Stimulated activated CD8-positive, alpha-beta memory T cell treated with anti-CD3 and anti-CD28 coated beads, Interleukin-15, amount 100 ng/mL, for 24 hours (primary cell): ENCODE measurements around the gene ETHE1.
A peak's percentile ranks its signal among the peaks of the same experiment; 100 is the strongest.
"Not testable (repeated sequence)": the region's sequence is repeated elsewhere in the genome, so short reads cannot be mapped to it uniquely, and the experiment has no call there.

Experiments
- DNase-seq: peaks from one replicate; pipeline ENCODE4 v3.0.0-alpha.2; 2020; ENCODE audit warnings: low read depth

The ETHE1 gene

DNA sequence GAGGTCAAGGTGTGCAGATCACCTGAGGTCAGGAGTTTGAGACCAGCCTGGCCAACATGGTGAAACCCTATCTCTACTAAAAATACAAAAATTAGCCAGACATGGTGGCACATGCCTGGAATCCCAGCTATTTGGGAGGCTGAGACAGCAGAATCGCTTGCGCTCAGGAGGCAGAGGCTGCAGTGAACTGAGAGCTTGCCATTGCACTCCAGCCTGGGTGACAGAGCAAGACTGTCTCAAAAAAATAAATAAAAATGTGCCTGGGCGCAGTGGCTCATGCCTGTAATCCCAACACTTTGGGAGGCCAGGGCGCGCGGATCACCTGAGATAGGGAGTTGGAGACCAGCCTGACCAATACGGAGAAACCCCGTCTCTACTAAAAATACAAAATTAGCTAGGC, 3.3 kb downstream of the ETHE1 start:
- not testable (repeated sequence) for DNase-seq

DNA sequence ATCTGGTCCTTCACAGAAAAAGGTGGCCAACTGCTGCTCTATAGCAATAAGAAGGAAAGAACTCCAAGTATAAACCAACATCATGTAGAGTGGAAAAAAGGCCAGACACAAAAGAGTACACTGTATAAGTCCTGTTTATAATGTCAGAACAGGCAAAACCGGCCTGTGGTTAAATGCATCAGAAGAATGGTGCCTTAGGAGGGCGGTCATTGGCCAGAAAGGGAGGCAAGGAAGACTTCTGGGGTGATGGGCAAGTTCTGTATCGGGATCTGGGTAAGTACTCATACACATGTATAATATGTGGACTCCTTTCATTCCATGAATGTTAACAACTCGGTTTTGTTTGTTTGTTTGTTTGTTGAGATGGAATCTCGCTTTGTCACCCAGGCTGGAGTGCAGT, 4.1 kb downstream of the ETHE1 start:
- DNase-seq, result no peak

DNA sequence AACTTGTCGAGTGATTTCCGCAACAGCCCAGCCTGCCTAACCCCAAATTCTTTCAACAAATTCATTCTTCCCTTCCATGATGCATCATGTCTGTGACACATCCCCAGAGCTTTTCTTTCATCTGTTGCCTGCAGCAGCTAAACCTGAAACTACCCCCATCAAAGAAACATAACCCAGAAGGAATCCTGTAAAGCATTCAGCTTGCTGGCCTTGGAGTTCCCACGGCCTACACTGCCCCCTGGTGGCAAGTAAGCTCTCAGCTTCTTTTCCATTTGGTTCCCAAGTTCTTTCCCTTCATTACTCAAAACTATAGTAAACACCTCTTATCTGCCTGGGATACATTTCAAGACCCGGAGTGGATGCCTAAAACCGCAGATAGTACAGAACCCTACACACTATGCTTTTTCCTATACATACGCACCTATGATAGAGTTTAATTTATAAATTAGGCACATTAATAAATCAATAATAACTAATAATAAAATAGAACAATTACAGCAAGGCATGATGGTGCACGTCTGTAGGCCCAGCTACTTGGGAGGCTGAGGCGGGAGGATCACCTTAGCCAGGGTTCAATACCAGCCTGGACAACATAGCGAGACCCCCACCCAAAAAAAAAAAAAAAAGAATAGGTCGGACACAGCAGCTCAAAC, 7.4 kb downstream of the ETHE1 start:
- peak; percentile 51 for DNase-seq

GRCh38 chr19:43518051-43518450, 8.9 kb downstream of the ETHE1 start:
- DNase-seq, result no peak

GRCh38 chr19:43512399-43512798, 14.6 kb downstream of the ETHE1 start:
- DNase-seq, result not testable (repeated sequence)

DNA sequence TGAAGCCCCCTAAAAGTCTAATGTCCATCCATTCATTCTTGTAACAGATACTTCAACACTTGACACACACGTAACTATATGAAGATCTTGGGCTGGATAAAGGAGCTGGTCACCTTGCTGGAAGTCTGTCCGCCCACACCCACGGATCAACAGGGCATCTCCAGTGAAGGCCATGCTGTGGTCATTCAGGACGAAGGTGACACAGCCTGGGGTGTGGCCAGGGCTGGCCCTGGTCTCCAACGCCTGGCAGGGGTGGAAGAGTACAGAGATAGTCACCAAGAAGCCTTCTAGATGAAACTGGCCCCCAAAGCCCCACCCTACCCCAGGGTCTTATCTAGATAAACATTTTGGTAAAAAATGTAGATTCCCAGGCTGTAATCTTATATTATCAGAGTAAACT, 15.7 kb downstream of the ETHE1 start:
- DNase-seq, result no peak

GRCh38 chr19:43510713-43511112, 16.3 kb downstream of the ETHE1 start:
- DNase-seq, result no peak

- no peak for DNase-seq
Observed at GRCh38 chr19:43507880-43508279, 19.1 kb downstream of the ETHE1 start.

DNA sequence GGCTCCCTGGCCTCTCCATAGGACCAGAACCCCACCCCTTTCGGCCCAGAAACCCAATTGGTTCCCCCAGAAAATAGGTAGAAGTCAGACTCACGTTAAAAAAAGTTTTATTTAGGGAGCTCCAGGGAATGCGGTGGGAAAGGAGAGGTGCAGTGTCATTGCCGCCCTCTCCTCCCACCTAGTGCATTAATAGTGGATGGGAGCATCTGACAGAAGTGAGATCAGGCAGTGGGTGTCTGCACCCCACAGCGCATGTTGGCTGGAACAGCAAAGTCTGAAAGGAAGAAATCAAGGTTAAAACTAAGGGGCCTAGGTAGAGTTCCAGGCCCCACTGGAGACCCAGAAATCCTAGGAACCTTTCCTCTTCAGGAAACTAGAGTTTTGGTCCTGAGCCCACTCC, 20.4 kb downstream of the ETHE1 start:
- no peak for DNase-seq

DNA sequence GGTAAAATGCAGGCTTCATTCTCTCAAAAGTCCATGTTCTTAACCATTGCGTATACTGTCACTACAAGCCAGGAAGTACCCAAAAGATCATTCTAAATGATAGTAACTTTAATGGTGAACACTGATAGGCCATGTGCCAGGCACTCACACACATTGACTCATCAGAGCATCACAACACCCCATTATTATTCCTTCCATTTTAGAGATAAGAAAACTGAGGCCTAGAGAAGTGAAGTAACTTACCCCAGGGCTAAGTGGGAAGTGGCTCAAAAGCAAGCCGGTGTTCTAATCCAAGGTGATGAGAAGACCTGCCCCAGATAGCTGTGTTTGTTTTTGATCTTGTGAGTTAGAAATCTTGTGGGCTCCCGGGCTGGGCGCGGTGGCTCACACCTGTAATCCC, 21.1 kb downstream of the ETHE1 start:
- no peak for DNase-seq

GRCh38 chr19:43505186-43505456, 21.9 kb downstream of the ETHE1 start:
- DNase-seq, result no peak

GRCh38 chr19:43504426-43505185, 22.4 kb downstream of the ETHE1 start, which contains the start of gene PHLDB3:
Gene PHLDB3 (minus strand): TSS chr19:43504746. CDS start chr19:43504118, 628 bp downstream.
- DNase-seq, result no peak

DNA sequence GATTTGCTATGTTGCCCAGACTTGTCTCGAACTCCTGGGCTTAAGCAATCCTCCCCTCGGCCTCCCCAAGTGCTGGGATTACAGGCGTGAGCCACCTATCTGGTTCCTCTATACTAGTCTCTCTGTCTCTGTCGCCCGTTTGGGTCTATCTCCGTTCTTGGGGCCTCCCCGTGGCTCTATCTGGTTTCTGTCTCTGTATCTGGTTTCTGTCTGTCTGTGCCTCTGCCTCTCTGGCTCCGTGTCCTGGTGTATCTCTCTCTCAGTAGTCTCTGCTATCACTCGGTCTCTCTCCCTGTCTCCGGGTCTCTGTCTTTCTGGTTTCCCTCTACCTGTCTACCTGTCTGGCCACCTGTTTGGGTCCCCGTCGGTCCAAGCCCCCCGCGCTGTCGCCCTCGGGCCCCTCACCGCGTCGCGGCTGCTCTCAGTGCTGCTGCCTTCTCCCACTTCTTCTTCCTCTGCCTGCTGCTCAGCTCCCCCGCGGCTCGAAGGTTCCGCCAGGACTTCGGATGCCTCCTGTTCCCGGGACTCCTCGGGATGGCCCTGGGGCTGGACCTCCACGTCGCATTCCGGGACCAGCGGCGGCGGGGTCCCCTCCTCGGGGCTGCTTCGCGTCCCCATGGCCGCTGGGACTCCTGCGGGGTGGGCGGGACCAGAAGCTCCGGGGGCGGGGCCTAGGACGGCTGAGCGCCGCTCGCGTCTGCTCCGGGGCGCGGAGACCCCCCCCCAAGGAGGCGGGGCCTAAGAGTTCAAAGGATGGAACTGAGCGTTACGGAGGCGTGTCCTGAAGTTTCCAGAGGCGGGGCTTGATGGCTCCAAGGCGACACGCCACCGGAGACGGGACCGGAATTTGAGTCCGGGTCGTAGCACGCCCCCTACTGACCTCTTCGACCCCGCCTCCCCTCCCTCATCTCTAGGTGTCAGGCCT, 23.2 kb downstream of the ETHE1 start:
- DNase-seq, result peak; percentile 95

DNA sequence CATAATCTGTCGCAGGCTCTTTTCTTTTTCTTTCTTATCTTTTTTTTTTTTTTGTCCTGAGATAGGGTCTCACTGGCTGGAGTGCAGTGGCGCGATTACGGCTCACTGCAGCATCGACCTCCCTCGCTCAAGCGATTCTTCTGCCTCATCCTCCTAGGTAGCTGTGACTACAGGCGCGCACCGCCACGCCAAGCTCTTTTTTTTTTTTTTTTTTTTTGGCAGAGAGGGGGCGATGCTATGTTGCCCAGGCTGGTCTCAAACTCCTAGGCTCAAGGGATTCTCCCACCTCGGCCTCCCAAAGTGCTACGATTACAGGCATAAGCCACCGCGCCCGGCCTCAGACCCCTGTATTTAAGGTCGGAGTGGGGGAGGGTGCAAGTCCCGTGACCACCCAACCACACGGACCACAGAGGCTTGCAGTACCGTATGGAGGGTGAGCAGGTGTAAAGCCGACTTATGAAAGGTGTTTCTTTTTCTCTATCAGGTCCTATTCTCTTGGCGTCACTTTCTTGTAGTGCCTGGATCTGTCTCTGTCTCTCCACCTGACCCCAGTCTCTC, 24.5 kb downstream of the ETHE1 start:
- no peak for DNase-seq

- DNase-seq, result no peak
Observed at GRCh38 chr19:43501661-43502418, 25.2 kb downstream of the ETHE1 start.

DNA sequence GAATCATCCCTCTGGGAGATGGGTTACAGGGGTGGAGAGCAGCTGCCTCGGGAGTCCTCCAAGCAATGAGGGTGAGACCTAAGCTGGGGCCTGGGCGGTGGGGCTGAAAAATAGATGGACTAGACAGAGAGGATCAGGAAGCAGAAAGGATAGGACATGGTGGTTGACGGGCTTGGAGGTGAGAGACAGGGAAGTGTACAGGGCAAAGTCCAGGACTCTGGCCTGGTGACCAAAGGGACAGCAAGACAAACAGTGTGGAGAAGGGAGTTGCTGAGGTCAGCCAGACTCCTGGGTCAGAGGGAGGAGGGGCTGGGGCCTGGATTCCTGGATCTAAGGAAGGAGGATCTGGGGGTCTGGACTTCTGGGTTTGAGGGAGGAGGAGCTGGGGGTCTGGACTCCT, 28.0 kb downstream of the ETHE1 start:
- DNase-seq, result no peak

GRCh38 chr19:43498233-43498842, 28.7 kb downstream of the ETHE1 start:
- DNase-seq, result no peak

DNA sequence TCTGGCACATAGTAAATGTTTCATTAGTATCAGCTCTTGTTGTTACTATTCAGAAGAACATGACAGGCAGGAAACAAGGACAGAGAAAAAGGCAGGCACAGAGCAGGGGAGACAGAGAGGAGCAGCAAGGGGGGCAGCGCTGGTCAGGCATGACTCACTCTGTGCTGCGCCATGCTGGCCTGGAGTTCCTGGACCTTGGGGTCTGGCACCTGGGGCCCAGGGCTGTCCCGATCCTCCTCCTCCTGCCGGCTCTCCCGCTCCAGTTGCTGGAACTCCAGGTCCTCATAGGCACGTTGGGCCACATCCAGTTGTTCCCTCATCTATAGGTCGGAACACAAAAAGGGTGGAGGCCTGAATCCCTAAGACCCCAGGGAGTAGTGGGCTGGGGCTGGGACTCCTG, 30.0 kb downstream of the ETHE1 start:
- DNase-seq, result no peak

DNA sequence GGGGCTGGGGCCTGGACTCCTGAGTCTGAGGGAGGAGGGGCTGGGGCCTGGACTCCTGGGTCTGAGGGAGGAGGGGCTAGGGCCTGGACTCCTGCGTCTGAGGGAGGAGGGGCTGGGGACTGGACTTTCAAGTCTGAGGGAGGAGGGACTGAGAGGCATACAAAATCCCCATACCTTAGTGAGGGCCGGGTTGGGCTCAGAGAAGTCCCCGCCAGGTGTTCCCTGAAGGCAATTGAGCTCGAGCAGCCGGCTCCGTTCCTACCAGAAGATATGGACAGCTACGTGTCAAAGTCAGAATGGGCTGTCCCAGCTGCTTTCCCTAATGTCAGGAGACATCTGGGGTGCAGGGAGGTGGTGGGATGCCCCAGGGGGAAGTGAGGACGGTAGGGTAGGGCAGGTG, 31.9 kb downstream of the ETHE1 start:
- no peak for DNase-seq

DNA sequence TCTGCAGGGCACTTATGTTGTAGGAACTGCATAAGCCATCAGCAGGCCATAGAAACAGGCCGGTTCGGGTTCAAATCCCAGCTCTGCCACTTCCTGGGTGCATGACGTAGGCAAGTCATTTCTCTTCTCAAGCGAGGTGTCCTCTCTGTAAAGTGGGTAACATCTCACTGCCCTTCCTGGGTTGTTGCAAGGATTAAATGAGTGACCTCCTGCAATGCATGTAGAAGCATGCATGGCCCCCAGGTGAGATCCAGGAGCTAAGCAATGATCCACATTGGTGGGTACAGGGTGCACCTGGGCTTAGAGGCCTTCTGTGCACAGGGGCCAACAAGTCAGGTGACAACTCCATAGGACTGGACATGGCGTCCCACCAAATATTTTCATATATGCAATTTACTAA, 36.2 kb downstream of the ETHE1 start:
- DNase-seq, result no peak

DNA sequence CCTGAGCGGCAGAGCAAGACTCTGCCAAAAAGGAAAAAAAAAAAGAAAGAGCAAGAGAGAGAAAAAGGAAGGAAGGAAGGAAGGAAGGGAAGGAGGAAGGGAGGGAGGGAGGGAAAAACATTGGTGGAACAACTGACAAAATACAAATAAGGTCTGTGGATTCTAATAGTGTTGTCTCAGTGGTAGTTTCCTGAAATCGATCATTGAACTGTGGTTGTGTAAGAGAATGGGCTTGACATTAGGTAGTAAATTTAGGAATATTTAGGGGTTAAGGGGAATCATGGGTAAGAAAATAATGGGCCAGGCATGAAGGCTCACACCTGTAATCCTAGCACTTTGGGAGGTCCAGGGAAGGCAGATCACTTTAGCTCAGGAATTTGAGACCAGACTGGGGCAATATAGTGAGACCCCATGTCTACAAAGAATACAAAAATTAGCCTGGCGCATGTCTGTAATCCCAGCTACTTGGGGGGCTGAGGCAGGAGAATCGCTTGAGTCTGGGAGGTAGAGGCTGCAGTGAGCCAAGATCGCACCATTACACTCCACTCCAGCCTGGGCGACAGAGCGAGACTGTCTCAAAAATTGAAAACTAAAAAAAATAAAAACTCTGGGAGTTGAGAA, 36.9 kb downstream of the ETHE1 start:
- DNase-seq, result no peak
